Dedifferentiated amniotic fluid mesenchymal stem cell (primary cell): ENCODE results near the gene KANK2.

Experiments used
- DNase-seq: peaks from one replicate; pipeline ENCODE4 v3.0.0-alpha.2; 2016; ENCODE audit errors: extremely low spot score

KANK2 gene

DNA sequence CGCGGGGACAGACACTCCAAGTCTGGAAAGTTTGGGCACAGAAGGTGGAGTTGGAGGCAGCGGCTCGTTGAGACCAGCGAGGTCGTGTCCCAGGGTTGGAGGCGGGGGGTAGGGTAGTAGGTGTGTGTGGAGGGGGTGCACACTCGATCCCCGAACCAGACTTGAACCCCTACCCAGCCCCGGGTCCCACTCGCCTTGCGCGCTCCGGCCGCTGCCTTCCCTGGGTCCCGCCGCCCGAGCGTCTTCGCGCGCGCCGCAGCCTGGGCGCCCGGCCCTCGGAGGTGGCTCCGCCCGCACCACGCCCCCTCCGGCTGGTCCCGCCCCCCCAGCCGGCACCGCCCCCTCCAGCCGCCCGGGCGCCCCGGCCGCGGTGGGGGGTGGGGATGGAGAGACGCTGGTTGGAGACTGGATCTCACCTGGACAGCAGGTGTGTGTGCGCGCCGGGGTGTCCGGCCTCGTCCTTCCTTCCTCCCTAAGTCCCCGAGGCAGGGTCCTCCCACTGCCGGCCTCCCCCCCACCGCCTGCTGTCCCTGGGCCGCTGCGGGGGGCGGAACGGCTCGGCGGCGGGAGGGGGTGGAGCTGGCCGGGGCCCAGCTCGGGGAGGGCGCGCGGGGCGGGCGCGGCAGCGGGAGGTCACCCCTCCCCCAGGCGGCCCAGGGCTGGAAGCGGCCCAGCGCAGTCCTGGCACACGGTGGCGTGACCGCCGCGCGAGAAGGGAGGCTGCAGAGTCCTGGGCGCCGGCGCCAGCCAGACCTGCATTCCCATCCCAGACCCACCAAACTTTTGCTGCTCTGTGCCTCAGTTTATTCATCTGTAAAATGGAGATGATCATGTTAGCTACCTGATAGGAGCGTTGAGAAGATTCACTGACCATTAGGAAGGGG, at the start of gene KANK2:
Gene KANK2, minus strand, starts transcription at position 255 of the 884 bp plus-strand sequence. CDS start 3,034 bp downstream, outside the sequence.
- peak; percentile 48 for DNase-seq

DNA sequence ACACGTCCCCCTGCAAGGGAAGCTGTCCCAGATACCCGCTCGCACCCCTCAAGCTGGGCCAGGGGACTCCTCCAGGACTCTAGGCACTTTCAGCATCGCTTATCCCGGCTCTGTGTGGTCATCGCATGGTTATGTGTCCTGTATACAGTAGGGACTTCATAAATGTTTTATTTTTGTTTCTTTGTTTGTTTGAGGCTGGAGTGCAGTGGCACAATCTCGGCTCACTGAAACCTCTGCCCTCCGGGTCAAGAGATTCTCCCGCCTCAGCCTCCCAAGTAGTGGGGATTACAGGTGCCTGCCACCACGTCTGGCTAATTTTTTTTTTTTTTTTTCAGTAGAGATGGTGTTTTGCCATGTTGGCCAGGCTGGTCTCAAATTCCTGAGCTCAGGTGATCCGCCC, 49.6 kb upstream of the KANK2 start:
- no peak for DNase-seq

DNA sequence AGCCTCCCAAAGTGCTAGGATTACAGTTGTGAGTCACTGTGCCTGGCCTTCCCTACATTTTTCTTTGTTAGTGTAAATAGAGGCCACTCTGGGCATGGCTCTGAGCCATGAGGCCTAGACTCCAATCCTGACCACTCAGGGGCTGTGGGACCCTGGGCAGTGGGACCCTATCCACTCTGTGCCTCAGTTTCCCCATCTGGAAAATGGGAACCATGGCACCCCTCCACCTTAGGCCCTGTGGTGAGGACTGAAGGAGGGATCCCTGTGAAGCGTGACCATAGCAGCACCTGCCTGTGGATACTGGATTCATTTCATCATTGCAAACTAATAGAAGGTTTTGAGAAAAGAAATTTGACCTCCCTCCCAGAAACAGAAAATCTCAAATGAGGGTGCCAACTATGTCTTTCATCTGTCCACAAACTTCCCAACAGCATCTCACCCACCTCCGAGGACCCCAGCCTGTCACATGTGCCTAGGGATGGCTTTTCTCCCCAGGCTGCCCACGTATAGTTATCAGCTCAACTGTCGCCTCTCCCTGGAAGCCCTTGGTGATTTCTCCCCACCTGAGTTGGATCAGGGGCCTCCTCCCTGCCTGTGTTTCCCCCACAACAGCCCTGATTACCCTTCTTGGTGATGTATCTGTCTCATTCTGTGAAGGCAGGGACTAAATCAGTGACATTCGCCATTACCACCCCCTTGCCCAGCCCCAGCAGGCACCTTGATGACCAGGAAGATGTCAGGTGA, 47.7 kb upstream of the KANK2 start:
- no peak for DNase-seq

DNA sequence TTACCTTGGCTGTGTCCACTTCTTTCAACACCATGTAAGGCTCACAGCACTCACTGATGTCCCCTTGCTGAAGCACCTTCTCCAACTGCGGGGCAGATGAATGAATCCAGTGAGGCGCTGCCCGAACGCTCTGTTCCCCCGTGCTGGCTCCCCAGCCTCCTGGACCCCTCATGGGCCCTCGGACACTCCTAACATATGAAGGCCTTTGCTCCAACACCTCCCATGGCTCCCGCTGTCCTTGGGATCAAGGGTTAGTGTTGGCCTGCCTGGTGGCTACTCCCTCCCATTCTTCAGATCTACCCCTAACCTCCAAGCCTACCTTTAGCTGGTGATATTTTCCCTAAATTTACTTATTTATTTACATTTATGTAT, 46.4 kb upstream of the KANK2 start:
- no peak for DNase-seq

DNA sequence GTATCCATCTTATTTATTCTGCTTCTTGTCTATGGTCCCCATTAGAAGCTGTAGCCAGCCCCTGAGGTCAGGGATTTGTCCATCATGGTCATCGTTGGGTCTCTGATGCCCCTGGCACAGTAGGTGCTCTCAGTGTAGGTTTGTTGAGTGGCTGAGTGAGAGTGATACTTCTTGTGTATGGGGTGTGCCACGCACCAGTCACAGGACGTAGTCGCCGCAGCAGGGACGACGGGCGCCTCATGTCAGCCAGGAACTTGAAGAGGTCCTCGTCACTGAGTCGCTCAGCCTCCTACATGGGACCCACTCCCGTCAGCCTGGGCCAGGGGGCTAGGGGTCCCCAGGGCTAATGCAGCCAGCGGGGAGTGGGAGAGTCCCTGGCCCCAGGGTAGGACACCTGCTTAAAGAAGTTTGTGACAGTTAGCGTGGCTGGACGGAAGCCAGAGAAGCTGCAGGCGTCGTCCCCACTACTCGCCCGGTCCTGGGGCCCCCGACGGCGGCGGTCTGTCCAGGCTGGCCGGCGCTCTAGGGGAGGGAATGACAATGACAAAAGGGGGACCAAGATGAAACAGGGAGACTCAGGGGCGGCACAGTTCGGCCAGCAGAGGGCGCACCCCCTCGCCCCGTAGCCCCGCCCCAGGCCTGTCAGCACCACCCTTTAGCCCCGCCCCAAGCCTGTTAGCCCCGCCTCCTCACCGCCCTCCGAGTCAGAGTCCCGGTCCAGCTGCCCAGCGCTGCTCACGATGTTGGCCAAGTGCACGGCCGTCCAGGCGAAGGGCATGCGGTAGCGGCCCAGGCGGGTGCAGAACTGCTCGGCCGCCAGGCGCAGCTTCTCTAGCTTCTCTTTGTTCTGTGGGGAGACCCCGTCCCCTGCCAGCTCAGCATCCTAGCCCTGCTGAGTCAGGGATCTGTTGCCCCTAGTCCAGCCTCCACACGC, 45.8 kb upstream of the KANK2 start:
- no peak for DNase-seq

DNA sequence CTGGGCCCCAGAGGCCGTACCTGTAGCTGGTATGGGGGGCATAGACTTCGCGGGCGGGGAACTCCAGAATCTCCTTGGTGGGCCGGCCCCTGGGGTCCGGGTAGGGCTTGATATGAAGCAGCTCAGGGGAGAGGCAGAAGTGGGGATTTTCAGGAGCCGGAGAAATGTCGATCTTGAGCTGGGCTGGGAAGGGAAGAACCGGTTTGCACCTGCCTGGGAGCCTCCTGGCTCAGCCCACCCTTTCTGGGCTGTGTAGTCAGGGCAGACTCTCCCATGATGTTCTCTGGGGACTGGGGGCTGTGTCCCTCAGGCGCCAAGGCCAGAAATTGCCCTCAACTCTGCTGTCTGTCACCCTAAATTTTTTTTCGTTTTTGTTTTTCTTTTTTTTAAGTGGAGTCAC, 44.7 kb upstream of the KANK2 start:
- no peak for DNase-seq

DNA sequence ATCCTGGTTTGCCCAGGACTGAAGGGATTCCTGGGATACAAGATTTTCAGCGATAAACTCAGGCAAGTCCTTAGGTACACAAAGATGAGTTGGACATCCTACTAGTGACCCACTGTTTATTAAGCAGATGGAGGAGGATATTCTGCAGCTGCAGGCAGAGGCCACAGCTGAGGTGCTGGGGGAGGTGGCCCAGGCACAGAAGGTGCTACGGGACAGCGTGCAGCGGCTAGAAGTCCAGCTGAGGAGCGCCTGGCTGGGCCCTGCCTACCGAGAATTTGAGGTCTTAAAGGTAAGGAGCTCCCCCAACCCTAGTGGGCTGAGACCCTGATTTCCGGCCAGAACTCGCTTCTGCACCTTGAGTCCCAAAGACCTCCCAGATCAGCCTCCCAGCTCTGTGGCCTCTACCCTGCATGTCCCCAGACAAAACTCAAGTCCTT, 42.7 kb upstream of the KANK2 start:
- no peak for DNase-seq

DNA sequence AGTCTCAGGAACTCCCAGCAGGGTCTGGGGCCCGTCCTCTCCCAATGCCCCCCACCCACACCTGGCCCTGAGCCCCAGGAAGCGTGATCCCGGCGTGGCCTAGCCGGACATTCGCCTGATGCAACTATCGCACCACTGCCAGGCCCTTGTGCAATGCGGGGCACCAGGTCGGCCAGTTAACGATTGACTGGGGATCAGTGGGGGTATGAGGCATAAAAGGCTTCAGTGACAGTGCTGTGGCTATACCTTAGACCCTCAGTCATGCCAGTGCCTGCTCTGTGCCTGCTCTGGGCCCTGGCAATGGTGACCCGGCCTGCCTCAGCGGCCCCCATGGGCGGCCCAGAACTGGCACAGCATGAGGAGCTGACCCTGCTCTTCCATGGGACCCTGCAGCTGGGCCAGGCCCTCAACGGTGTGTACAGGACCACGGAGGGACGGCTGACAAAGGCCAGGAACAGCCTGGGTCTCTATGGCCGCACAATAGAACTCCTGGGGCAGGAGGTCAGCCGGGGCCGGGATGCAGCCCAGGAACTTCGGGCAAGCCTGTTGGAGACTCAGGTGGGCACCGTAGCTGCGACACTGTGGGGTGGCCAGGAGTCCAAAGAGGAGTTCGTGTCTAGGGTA, 42.1 kb upstream of the KANK2 start, which contains the start of gene ANGPTL8:
Gene ANGPTL8, plus strand, starts transcription at position 243 of the 624 bp plus-strand sequence. Its CDS starts 19 bp downstream, at position 262.
- no peak for DNase-seq

DNA sequence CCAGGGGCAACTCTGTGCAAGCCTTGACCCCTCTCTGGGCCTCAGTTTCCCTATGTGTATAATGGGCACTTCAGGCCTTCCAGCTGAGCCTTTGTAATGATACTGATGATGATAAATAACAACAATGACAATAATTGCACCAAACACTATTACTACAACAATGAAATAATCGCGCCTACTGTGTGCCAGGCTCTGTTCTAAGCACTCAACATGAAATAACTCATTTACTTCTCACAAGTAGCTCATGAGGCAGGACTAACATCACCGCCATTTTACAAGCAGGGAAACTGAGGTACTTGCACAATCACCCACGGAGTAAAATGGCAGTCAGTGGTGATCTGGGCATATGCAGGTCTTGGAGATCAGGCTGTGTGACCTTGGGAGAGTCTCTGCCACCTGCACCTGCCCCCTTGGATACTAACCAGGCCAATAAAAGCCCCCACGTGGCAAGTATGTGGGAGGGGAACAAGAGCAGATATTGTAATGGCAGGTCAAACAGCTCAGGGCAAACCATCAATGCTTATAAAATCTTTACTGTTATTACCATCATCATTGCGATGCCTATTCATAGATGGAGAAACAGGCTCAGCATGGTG, 41.5 kb upstream of the KANK2 start:
- no peak for DNase-seq

DNA sequence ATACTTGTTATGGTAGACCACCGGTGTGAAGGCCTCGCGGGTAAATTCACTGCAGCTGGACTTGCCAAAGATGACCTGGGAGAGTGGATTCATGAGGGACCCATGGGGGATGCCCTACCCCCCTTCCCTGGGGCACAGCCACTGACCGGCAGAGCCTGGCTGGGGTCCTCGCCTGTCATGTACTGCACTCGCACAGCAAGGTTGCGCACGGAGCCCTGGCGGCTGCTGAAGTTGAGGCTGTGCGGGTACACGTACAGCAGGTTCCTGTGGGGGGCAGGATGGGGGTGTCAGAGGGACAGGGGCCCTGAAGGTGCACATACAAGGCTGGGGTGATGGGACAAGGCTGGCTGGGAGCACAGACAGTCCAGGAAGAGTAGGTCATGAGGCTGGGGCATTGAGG, 40.7 kb upstream of the KANK2 start:
- DNase-seq = no peak

DNA sequence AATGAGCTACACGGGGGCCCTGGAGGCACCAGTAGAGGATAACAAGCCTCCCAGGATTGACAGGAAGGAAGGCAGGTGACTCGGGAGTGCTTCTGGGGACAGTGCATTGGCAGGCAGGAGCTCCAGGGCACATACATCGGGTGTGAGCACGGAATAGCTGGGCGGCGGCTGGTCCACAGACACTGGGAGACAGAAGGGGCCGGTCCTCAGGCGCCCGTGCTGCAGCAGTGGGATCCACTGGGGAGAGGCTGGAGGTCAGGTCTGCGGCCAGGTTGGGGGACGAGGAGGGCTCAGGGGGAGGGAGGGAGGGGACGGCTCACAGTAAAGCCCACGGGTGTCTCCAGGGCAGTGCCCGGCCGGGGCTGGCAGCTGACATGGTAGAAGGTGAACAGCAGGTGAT, 40.0 kb upstream of the KANK2 start:
- no peak for DNase-seq

DNA sequence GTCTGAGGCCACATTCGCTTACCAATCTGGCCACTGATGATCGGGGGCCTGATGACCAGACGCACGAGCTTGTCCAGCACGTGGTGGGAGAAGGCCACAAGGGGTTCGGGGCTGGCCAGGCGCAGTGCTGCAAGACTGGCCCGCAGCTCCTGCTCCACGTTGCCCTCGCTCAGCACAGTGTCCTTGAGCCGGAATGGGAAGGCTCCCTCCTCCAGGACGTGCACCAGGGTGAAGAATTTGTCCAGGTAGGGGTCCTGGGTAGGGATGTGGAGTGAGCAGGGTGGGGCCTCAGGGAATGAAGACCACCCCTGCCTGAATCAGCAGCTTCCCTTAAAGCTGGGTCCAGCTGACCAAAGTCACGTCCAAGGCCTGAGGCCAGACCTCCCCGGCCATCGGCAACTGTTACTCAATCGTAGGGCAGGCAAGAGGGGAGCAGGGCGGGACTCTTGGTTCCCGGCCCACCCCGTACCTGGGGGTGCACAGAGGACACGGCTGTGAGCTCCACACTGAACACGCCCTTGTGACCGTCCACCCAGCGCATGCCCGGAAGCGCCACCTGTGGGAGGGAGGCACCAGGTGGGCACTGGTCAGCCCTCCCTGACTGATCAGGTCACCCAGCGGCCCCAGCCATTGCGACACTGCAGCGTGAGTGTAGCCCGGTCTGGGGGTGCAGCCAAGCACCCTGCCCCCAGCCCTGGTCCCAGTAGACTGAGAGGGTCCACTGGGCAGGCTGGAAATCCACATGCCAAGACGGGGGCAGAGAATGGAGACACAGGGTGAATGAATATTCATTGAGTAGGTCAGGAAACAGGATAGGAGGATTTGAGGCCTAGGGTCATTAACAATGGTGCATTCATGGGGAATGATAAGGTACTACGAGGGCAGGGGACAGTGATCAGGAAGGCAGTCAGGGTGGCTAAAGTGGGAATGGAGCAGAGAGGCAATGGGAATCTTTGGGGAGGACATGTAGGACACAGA, 39.3 kb upstream of the KANK2 start:
- no peak for DNase-seq

DNA sequence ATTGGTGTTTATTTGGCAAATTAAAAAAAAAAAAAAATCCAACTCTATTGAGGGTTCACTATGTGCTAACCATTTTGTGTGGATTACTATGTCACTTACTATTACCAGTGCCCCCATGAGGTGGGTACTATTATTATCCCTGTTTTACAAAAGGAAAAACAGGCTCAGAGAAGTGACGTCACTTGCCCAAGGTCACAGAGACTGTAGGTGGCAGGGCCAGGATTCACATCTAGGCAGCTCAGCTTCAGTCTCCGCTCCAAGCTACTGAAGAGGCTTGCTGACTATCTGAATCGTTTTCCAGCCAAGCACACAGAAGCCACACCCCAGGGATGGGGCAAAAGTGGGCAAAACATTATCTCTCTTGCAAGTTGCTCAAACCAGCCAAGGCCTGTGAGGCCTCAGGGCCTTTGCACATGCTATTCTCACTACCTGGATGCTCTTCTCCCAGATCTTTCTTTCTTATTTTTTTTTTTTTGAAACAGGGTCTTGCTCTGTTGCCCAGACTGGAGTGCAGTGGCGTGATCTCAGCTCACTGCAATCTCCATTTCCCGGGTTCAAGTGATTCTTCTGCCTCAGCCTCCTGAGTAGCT, 37.2 kb upstream of the KANK2 start:
- DNase-seq = no peak

DNA sequence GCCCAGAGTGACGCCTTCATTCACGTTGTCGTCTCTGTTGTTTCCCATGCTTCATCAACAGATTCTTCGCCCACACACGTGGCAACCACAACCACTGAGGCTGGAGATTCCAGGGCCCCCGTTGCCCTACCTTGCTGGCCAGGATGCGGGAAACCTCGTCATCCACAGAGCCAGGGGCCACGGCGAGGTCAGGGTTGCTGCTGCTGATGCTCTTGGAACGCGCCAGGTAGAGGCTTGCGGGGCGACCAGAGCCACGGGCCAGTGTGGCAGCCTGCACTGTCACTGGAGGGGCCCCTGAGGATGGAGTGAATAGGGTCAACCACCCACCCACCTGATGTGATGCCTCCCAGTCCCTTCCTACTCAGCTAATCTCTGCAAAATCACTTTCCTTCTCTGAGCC, 35.7 kb upstream of the KANK2 start:
- DNase-seq = no peak

DNA sequence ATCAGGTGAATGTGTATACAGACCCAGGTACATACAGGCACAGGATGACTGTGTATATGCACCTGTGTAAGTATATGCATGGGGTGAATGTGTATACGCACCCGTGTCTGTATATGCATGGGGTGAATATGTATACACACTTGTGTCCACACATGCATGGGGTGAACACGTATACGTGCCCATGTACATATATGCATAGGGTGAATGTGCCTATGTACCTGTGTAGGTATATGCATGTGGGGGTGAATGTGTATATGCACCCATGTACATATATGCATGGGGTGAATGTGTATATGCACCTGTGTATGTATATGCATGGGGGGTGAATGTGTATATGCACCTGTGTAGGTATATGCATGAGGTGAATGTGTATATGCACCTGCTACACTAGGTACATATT, 35.2 kb upstream of the KANK2 start:
- no peak for DNase-seq

DNA sequence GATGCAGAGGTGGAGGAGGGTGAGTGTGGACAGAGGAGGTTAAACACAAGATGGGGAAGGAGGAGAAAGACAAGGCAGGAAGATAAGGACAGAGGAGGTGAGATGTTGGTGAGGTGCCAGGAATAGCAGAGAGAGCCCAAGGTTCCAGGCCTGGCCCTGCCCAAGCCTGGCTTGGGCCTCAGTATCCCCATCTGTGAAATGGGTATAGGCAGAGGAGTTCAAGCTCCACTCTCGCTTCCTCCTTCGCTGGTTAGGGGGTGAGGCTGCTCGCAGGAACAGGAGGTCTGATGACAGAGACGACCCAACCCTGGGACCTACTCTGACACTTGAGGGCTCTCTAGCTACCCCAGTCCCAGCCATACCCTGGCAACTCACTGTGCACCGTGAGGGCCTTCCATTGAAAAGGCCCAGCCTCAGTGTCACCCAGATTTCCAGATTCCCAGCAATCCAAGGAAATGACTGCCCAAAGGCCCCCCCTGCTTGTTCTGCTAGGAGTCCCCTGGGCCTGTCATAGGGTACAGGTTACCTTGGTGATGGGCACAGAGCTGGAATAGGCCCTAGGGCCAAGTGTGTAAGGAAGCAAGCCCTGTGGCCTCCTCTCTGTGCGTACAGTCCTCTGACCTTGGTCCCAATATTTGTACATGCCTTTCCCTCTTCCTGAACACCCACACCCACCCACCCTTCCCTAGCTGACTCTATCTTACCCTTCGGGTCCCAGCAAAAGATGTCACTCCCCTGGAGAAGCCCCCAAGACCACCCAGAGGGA, 33.5 kb upstream of the KANK2 start:
- no peak for DNase-seq

DNA sequence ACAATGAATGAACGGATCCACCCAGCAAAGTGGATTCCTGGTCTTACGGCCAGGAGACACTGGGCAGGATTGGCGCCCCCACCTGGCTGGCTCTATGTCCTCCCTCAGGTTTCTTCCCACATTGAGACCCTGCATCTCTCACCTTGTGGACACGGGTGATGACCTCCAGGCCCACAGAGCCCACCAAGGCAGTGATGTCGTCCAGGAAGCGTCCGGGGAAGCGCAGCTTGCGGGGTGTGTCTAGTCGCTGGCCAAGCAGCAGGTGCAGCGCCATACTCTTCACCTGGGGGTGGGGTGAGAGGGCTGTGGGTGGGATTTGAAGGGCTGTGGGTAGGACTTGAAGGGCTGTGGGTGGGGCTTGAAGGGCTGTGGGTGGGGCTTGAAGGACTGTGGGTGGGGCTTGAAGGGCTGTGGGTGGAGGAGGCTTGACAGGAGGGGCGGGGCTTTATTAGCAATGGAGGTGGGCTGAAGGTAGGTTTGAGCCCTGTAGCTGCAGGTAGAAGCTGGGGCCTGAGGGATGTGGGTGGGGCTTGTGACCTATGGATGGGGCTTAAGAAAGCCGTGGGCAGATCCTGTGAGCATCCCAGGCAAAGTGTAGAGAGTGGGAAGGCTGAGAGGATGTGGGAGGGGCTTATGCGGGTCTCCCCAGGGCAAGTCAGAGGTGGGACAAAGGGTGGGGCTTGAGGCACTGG, 30.0 kb upstream of the KANK2 start:
- no peak for DNase-seq

DNA sequence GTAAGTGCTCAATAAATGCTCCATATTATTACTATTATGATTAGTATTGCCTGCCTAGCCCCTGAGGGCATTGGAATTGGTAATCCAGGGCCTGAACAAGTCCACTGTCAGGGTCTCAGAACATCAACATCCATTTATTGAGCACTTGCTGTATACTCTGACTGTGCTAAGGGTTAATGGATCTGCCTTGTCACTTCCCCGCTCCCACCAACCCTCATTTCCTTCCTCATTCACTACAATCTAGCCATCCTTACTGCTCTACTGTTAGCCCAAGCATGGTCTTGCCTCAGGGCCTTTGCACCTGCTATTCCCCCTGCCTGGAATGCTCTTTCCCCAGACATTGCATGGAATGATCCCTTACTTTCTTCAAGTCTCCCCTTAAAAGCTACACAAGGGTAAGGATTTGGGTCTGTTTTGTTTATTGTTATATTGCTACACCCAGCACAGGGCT, 29.4 kb upstream of the KANK2 start:
- DNase-seq = no peak
